Measurements from ENCODE around the gene MAP4K5.

Gene MAP4K5

DNA sequence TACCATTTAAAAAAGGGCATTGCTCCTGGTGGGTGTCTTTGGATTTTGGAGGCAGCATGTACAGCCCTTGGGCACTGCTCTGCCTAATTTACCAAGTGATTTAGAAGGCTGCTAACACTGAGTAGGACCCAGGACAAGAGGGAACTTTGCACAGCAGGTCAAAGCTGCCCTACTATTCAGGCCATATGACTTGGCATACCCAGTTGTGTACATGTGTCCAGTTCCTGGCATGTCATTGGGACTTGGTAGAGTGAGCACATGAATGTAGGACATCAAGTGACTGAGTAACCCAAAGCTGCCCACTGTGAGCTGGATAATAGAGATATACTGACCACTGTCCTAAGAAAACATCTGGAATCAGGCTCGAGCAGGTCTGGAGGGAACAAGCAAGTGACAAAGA, 151.4 kb downstream of the MAP4K5 start:
- Histone ChIP-seq H3K9me2 (replicated peaks; ENCODE audit: insufficient read depth, low read length) (no peaks in the 10 kb centered on the region), H3K4me2 (ENCODE audit: low read depth, low read length) (no peak overlapping the region), H3K4me1 (ENCODE audit: low read length) (no peaks in the 10 kb centered on the region), H3K4me3 (ENCODE audit: low read length) (no peak overlapping the region), H3K27me3 (replicated peaks; ENCODE audit: insufficient read depth, low read length) (no peaks in the 10 kb centered on the region), H3F3A (ENCODE audit: insufficient read depth, low read length) (no peaks in the 10 kb centered on the region), H3K27ac (ENCODE audit: low read length) (no peak overlapping the region), H3K36me3 (replicated peaks; ENCODE audit: insufficient read depth, low read length) (no peaks in the 10 kb centered on the region), H3K9ac (ENCODE audit: low read length) (no peak overlapping the region), H2AFZ (ENCODE audit: low read length) (no peak overlapping the region), H4K20me1 (ENCODE audit: insufficient read depth, low read length) (no peaks in the 10 kb centered on the region), H3K79me2 (ENCODE audit: low read length) (no peaks in the 10 kb centered on the region), H3K9me3 (replicated peaks; ENCODE audit: insufficient read depth, low read length) (no peaks in the 10 kb centered on the region)
- TF ChIP-seq EZH2 (optimal IDR thresholded peaks at IDR 0.05; ENCODE audit: low read depth, low read length) (no peak), EZH2phosphoT487 (IDR thresholded peaks at IDR 0.05; ENCODE audit: low read length) (no peak)
- TF ChIP-seq, protein P1, sequence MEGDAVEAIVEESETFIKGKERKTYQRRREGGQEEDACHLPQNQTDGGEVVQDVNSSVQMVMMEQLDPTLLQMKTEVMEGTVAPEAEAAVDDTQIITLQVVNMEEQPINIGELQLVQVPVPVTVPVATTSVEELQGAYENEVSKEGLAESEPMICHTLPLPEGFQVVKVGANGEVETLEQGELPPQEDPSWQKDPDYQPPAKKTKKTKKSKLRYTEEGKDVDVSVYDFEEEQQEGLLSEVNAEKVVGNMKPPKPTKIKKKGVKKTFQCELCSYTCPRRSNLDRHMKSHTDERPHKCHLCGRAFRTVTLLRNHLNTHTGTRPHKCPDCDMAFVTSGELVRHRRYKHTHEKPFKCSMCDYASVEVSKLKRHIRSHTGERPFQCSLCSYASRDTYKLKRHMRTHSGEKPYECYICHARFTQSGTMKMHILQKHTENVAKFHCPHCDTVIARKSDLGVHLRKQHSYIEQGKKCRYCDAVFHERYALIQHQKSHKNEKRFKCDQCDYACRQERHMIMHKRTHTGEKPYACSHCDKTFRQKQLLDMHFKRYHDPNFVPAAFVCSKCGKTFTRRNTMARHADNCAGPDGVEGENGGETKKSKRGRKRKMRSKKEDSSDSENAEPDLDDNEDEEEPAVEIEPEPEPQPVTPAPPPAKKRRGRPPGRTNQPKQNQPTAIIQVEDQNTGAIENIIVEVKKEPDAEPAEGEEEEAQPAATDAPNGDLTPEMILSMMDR (IDR thresholded peaks at IDR 0.05; ENCODE audit: low read length), result no peak
- no peak for DNase-seq

DNA sequence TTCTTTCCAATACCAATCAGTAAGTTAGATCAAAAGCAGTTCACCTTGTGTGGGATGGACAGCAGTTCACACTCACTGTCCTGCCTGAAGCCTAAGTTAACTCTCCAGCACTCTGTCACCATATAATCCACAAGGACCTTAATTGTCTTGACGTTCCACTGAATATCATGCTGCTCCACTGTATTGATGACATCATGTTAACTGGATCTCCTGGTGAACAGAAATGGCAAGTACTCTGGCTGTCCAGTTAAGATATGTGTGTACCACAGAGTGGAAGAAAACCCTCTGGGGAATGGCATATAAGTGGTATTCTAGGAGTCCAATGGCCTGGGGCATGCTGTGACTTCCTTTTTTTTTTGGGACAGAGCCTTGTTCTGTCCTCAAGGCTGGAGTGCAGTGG, 151.9 kb downstream of the MAP4K5 start:
- Histone ChIP-seq H3K27ac (ENCODE audit: low read length) (no peak overlapping the region), H3K9me2 (replicated peaks; ENCODE audit: insufficient read depth, low read length) (no peaks in the 10 kb centered on the region), H3K4me1 (ENCODE audit: low read length) (no peaks in the 10 kb centered on the region), H3K9ac (ENCODE audit: low read length) (no peak overlapping the region), H4K20me1 (ENCODE audit: insufficient read depth, low read length) (no peaks in the 10 kb centered on the region), H3K9me3 (replicated peaks; ENCODE audit: insufficient read depth, low read length) (no peaks in the 10 kb centered on the region), H3K27me3 (replicated peaks; ENCODE audit: insufficient read depth, low read length) (no peaks in the 10 kb centered on the region), H2AFZ (ENCODE audit: low read length) (no peak overlapping the region), H3F3A (ENCODE audit: insufficient read depth, low read length) (no peaks in the 10 kb centered on the region), H3K79me2 (ENCODE audit: low read length) (no peaks in the 10 kb centered on the region), H3K36me3 (replicated peaks; ENCODE audit: insufficient read depth, low read length) (no peaks in the 10 kb centered on the region), H3K4me2 (ENCODE audit: low read depth, low read length) (no peak overlapping the region), H3K4me3 (ENCODE audit: low read length) (no peak overlapping the region)
- DNase-seq, result no peak
- TF ChIP-seq EZH2 (optimal IDR thresholded peaks at IDR 0.05; ENCODE audit: low read depth, low read length) (no peak), EZH2phosphoT487 (IDR thresholded peaks at IDR 0.05; ENCODE audit: low read length) (no peak)
- TF ChIP-seq, protein P1 (IDR thresholded peaks at IDR 0.05; ENCODE audit: low read length), result no peak

DNA sequence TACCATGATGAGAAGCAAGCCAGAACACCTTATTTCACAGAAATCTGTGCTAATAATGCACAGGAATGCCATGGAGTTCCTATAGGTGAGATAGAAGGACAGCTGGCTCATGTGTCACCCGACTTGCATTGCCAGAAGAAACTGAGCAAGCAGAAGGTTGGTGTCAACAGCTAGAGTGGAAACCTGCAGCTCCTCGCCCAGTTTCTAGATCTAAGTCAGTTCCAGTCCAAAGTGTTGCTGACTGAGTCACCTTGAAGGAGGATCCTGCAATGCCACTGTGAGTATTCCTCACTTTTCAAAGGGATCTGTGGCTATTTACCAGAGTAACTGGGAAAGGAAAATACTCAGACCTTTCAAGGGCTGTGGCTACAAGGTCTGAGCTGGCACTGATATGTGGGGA, 152.8 kb downstream of the MAP4K5 start:
- Histone ChIP-seq H3F3A (ENCODE audit: insufficient read depth, low read length) (no peaks in the 10 kb centered on the region), H3K27ac (ENCODE audit: low read length) (no peak overlapping the region)
- no peak for DNase-seq

More for the DNA sequence above, 152.8 kb downstream of the MAP4K5 start:
- no peak overlapping the region for H3K4me2 ChIP-seq (ENCODE audit: low read depth, low read length)
- H2AFZ ChIP-seq (ENCODE audit: low read length), result no peak overlapping the region
- H3K27me3 ChIP-seq (replicated peaks; ENCODE audit: insufficient read depth, low read length), result no peaks in the 10 kb centered on the region
- no peaks in the 10 kb centered on the region for H4K20me1 ChIP-seq (ENCODE audit: insufficient read depth, low read length)
- TF ChIP-seq EZH2phosphoT487 (IDR thresholded peaks at IDR 0.05; ENCODE audit: low read length) (no peak), EZH2 (optimal IDR thresholded peaks at IDR 0.05; ENCODE audit: low read depth, low read length) (no peak)
- TF ChIP-seq, protein P1 (IDR thresholded peaks at IDR 0.05; ENCODE audit: low read length), result no peak
- H3K9me3 ChIP-seq (replicated peaks; ENCODE audit: insufficient read depth, low read length), result no peaks in the 10 kb centered on the region
- H3K9ac ChIP-seq (ENCODE audit: low read length), result no peak overlapping the region
- no peaks in the 10 kb centered on the region for H3K9me2 ChIP-seq (replicated peaks; ENCODE audit: insufficient read depth, low read length)
- no peaks in the 10 kb centered on the region for H3K79me2 ChIP-seq (ENCODE audit: low read length)
- no peaks in the 10 kb centered on the region for H3K36me3 ChIP-seq (replicated peaks; ENCODE audit: insufficient read depth, low read length)
- H3K4me3 ChIP-seq (ENCODE audit: low read length), result no peak overlapping the region
- no peaks in the 10 kb centered on the region for H3K4me1 ChIP-seq (ENCODE audit: low read length)
